Measurements from ENCODE around the gene TTYH3. TPM values are rescaled to one million over a fixed set of nuclear protein-coding genes. Genes with fewer than 3 reads are reported as not detected.

Gene TTYH3
- total RNA-seq, 1 experiment from 2014 or later: 25.0 TPM

DNA sequence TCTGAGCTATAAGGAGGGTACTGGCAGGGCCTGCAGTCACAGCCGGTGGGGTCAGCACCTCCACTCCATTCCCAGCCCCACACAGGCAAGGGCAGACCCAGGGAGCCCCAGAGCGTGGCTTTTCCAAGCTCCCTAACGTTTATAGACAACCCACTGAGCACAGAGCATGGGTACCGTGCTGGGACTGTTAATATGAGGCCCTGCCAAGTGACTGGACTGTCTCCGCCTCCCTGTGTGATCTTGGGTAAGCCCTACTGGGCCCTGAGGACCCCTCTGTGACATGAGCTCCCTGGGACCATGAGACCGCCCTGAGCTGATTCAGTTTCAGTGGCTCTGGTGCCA, 12.4 kb downstream of the TTYH3 start:
- Histone ChIP-seq H3K27me3 (ENCODE audit: low read length) (no peaks in the 10 kb centered on the region), H3K27ac (ENCODE audit: low read length) (no peak overlapping the region), H4K20me1 (ENCODE audit: low read length) (no peaks in the 10 kb centered on the region), H3K9me2 (replicated peaks; ENCODE audit: low read length) (no peaks in the 10 kb centered on the region), H2AFZ (ENCODE audit: low read length) (no peak overlapping the region), H3K4me1 (ENCODE audit: insufficient read depth, low read length) (no peaks in the 10 kb centered on the region), H3K4me2 (ENCODE audit: low read length) (no peak overlapping the region), H3K4me3 (ENCODE audit: low read length) (no peak overlapping the region), H3K79me2 (ENCODE audit: low read length) (no peaks in the 10 kb centered on the region), H3F3A (ENCODE audit: low read length, unreplicated experiment) (no peaks in the 10 kb centered on the region), H3K36me3 (ENCODE audit: low read depth, low read length) (no peaks in the 10 kb centered on the region), H3K9me3 (ENCODE audit: low read length) (no peaks in the 10 kb centered on the region), H3K9ac (ENCODE audit: low read length) (no peak overlapping the region)
- ChIA-PET POLR2A (ENCODE audit: unreplicated experiment) (no interaction called here), CTCF (no interaction called here)
- TF ChIP-seq, protein P1, sequence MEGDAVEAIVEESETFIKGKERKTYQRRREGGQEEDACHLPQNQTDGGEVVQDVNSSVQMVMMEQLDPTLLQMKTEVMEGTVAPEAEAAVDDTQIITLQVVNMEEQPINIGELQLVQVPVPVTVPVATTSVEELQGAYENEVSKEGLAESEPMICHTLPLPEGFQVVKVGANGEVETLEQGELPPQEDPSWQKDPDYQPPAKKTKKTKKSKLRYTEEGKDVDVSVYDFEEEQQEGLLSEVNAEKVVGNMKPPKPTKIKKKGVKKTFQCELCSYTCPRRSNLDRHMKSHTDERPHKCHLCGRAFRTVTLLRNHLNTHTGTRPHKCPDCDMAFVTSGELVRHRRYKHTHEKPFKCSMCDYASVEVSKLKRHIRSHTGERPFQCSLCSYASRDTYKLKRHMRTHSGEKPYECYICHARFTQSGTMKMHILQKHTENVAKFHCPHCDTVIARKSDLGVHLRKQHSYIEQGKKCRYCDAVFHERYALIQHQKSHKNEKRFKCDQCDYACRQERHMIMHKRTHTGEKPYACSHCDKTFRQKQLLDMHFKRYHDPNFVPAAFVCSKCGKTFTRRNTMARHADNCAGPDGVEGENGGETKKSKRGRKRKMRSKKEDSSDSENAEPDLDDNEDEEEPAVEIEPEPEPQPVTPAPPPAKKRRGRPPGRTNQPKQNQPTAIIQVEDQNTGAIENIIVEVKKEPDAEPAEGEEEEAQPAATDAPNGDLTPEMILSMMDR (conservative IDR thresholded peaks at IDR 0.05; ENCODE audit: low read depth, low read length): no peak
- no peak for TF ChIP-seq EZH2 (IDR thresholded peaks at IDR 0.05; ENCODE audit: low read length, unreplicated experiment)
- TF ChIP-seq EZH2phosphoT487 (IDR thresholded peaks at IDR 0.05; ENCODE audit: borderline replicate concordance, low read length): no peak
- DNase-seq (no peak), ATAC-seq (no peak)
- intact Hi-C loops (cut with micrococcal nuclease): no loop called here
- BruUV-seq (replicated peaks): no TSS peak

DNA sequence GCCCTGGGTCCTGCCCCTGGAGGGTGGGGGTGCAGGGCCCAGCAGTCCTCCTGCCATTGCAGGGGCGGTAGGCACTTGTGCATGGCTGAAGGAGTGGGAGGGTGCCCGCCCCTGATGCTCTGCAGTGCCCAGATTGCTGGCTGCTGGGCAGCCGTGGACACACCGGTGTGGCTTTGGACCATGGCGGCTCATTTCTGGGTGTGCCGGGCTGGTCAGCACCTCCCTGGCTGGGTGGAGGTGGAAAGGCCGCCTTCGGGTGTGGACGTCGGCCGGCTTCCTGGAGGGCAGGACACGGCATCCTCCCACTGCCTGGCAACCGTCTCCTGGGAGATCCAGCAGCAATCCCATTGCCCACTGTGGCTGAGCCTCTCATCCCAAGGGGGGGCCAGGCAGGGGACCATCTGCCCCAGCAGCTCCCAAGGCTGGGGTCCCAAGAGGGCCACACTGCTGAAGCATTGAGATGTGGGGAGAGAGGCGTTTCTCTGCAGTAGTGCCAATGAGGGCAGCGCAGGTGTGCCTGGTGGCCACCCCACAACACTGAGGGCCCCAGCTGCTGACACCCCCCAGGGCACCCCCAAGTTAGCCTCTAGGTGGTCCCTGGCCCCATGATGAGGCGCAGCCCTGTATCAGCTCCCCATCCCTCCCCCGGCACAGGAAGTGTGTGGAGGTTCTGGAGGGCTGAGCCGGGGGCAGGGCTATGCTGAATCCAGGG, 12.9 kb downstream of the TTYH3 start:
- H3K36me3 ChIP-seq (ENCODE audit: low read depth, low read length): no peaks in the 10 kb centered on the region
- POLR2A ChIA-PET (ENCODE audit: unreplicated experiment): no interaction called here
- no TSS peak for BruUV-seq (replicated peaks)

More for the DNA sequence above, 12.9 kb downstream of the TTYH3 start:
- no peaks in the 10 kb centered on the region for H4K20me1 ChIP-seq (ENCODE audit: low read length)
- no peak overlapping the region for H3K4me2 ChIP-seq (ENCODE audit: low read length)
- H3K27ac ChIP-seq (ENCODE audit: low read length): no peak overlapping the region
- TF ChIP-seq, protein P1 (conservative IDR thresholded peaks at IDR 0.05; ENCODE audit: low read depth, low read length): no peak
- TF ChIP-seq EZH2 (IDR thresholded peaks at IDR 0.05; ENCODE audit: low read length, unreplicated experiment) (no peak), EZH2phosphoT487 (IDR thresholded peaks at IDR 0.05; ENCODE audit: borderline replicate concordance, low read length) (no peak)
- H3K79me2 ChIP-seq (ENCODE audit: low read length): no peaks in the 10 kb centered on the region
- DNase-seq (no peak), ATAC-seq (no peak)
- H3K9me3 ChIP-seq (ENCODE audit: low read length): no peaks in the 10 kb centered on the region
- intact Hi-C loops (cut with micrococcal nuclease): no loop called here
- CTCF ChIA-PET: no interaction called here
- H3K9me2 ChIP-seq (replicated peaks; ENCODE audit: low read length): no peaks in the 10 kb centered on the region
- H3K4me1 ChIP-seq (ENCODE audit: insufficient read depth, low read length): no peaks in the 10 kb centered on the region
- no peak overlapping the region for H3K9ac ChIP-seq (ENCODE audit: low read length)
- H2AFZ ChIP-seq (ENCODE audit: low read length): no peak overlapping the region
- H3F3A ChIP-seq (ENCODE audit: low read length, unreplicated experiment): no peaks in the 10 kb centered on the region
- no peaks in the 10 kb centered on the region for H3K27me3 ChIP-seq (ENCODE audit: low read length)
- no peak overlapping the region for H3K4me3 ChIP-seq (ENCODE audit: low read length)
